A549 (cell line): ENCODE data around the gene AUTS2. TPM values are rescaled to one million over a fixed set of nuclear protein-coding genes. Genes with fewer than 3 reads are reported as not detected.

ENCODE experiments used
- ATAC-seq, 2 experiments: fragments of 200-7000 bp in 1 of 2; fragments of >200 bp in 1 of 2; cut with Nextera tagmentation in 1 of 2; cut with Tn5 transposase in 1 of 2; 3 replicates each; pipeline versions ENCODE4 v1.8.0 to v1.9.1; 2018 to 2020; ENCODE audit warnings: mild to moderate bottlenecking in 1 of 2, moderate library complexity in 1 of 2
- CTCF ChIA-PET: fragments of 300-600 bp; sonication (Branson Sonifier 250); formaldehyde crosslinking; extraction: SDS; loops from one replicate; lab custom pipeline; 2021; ENCODE audit warnings: antibody characterized with exemption, inconsistent platforms; lab: Yijun Ruan, JAX
- POLR2A ChIA-PET: fragments of 350-600 bp; formaldehyde crosslinking; extraction: SDS; loops from one replicate; lab custom pipeline; 2021; ENCODE audit warnings: antibody characterized with exemption, inconsistent platforms; lab: Yijun Ruan, JAX
- DNase-seq, 2 experiments: peaks; one replicate each; pipeline versions ENCODE4 v3.0.0 to v3.0.0-alpha.2; 2011 to 2016; ENCODE audit warnings: low read depth in 1 of 2, low spot score in 1 of 2
- FAIRE-seq: peaks from 2 replicates; lab custom pipeline; 2011; peaks lifted over from hg19 to GRCh38; lab: Jason Lieb, UNC
- H3K27ac ChIP-seq, 2 experiments: fragments of >200 bp; sonication (Bioruptor Twin); formaldehyde crosslinking; 3 replicates each; pipeline ENCODE4 v1.5.1; 2016 to 2017
- H3K4me1 ChIP-seq: fragments of >200 bp; sonication (Bioruptor Twin); formaldehyde crosslinking; 3 replicates; pipeline ENCODE4 v1.6.1; 2016
- H3K4me2 ChIP-seq: fragments of >200 bp; sonication (Bioruptor Twin); formaldehyde crosslinking; 3 replicates; pipeline ENCODE4 v1.6.1; 2016
- H3K4me3 ChIP-seq: fragments of >200 bp; sonication (Bioruptor Twin); formaldehyde crosslinking; 3 replicates; pipeline ENCODE4 v1.5.1; 2016
- H3K9me3 ChIP-seq: fragments of >200 bp; sonication (Bioruptor Twin); formaldehyde crosslinking; 3 replicates; pipeline ENCODE4 v1.6.1; 2016
- BHLHE40 ChIP-seq: IDR thresholded peaks from 2 replicates; pipeline ENCODE4 v1.6.1; 2012; ENCODE audit warnings: low read depth, low read length, inconsistent platforms
- CEBPB ChIP-seq, 2 experiments: fragments of >200 bp in 1 of 2; sonication (Bioruptor Twin) in 1 of 2; formaldehyde crosslinking in 1 of 2; IDR thresholded peaks; 2 replicates each; pipeline ENCODE4 v1.6.1; 2012 to 2016
- CHD4 ChIP-seq: fragments of 200-600 bp; sonication (generic); IDR thresholded peaks from 2 replicates; pipeline ENCODE4 v1.6.1; 2016; ENCODE audit warnings: antibody characterized with exemption, mild to moderate bottlenecking, borderline replicate concordance
- EP300 ChIP-seq, 2 experiments: fragments of >200 bp; sonication (Bioruptor Twin); formaldehyde crosslinking; IDR thresholded peaks; 2 replicates in 1 of 2; 3 replicates in 1 of 2; pipeline ENCODE4 v1.6.1; 2016 to 2017
- ESRRA ChIP-seq: fragments of 150-350 bp; IDR thresholded peaks from 2 replicates; pipeline ENCODE4 v1.6.1; 2014; ENCODE audit warnings: mild to moderate bottlenecking, low read length, borderline replicate concordance
- FOXS1 ChIP-seq: fragments of 250-450 bp; sonication (Bioruptor Pico); IDR thresholded peaks from 2 replicates; pipeline ENCODE4 v1.5.0; 2020; ENCODE audit warnings: mild to moderate bottlenecking, moderate library complexity
- HOXB13 ChIP-seq: fragments of 250-450 bp; sonication (Bioruptor Pico); IDR thresholded peaks from 2 replicates; pipeline ENCODE4 v1.5.0; 2020; ENCODE audit warnings: low read depth, mild to moderate bottlenecking, moderate library complexity
- MAFK ChIP-seq: fragments of 450-650 bp; IDR thresholded peaks from 2 replicates; pipeline ENCODE4 v1.6.1; 2014; ENCODE audit not compliant: partially characterized antibody
- MAZ ChIP-seq: fragments of 150-350 bp; IDR thresholded peaks from 2 replicates; pipeline ENCODE4 v1.6.1; 2014; ENCODE audit warnings: antibody characterized with exemption, low read depth, low read length, borderline replicate concordance
- NPAS2 ChIP-seq: fragments of 250-450 bp; sonication (Bioruptor Pico); IDR thresholded peaks from 2 replicates; pipeline ENCODE4 v1.8.0; 2022; ENCODE audit warnings: mild to moderate bottlenecking, moderate library complexity, borderline replicate concordance
- NR3C1 ChIP-seq: fragments of >200 bp; sonication (Bioruptor Twin); formaldehyde crosslinking; IDR thresholded peaks from 3 replicates; pipeline ENCODE4 v1.6.1; 2017
- PBX3 ChIP-seq: IDR thresholded peaks from 2 replicates; pipeline ENCODE4 v1.6.1; 2012
- TP53 ChIP-seq: fragments of 250-450 bp; sonication (Bioruptor Pico); IDR thresholded peaks from 2 replicates; pipeline ENCODE4 v1.5.0; 2021; ENCODE audit warnings: mild to moderate bottlenecking, moderate library complexity
- ZSCAN20 ChIP-seq: fragments of 250-450 bp; sonication (Bioruptor Pico); IDR thresholded peaks from 2 replicates; pipeline ENCODE4 v1.8.0; 2022; ENCODE audit warnings: mild to moderate bottlenecking, moderate library complexity
- WGBS: methylation state at CpG from one replicate; pipeline ENCODE4 v1.1.6; 2017; ENCODE audit errors: missing lambda C conversion rate; 5-methylcytosine and 5-hydroxymethylcytosine counted together
- polyA plus RNA-seq, 4 experiments: library from polyadenylated mRNA; depleted of rRNA in 3 of 4; stranded (reverse); fragments of >200 nt; fragmentation: RNase III in 1 of 4; extraction: RNeasy Plus Mini Kit Qiagen cat#74134 plus additional on column Dnase treatment in 1 of 4; gene quantifications; 2 replicates in 3 of 4; 3 replicates in 1 of 4; pipeline ENCODE4 v1.2.3, GENCODE V29; 2011 to 2017
- TF ChIP-seq, protein P1 (sequence below): fragments of >200 bp; sonication (Bioruptor Twin); formaldehyde crosslinking; IDR thresholded peaks from 3 replicates; pipeline ENCODE4 v1.6.1; 2016
- TF ChIP-seq, protein P2 (sequence below): fragments of 250-450 bp; sonication (Bioruptor Pico); IDR thresholded peaks from 2 replicates; pipeline ENCODE4 v1.5.0; 2020; ENCODE audit warnings: low read depth, mild to moderate bottlenecking, moderate library complexity
- TF ChIP-seq, protein P3 (sequence below): fragments of >200 bp; sonication (Bioruptor Twin); formaldehyde crosslinking; IDR thresholded peaks from 2 replicates; pipeline ENCODE4 v1.6.1; 2016

AUTS2 gene
- polyA plus RNA-seq, 2 of the 4 experiments (the other 2 are of a cell fraction), result 1.6 to 3.6 TPM

DNA sequence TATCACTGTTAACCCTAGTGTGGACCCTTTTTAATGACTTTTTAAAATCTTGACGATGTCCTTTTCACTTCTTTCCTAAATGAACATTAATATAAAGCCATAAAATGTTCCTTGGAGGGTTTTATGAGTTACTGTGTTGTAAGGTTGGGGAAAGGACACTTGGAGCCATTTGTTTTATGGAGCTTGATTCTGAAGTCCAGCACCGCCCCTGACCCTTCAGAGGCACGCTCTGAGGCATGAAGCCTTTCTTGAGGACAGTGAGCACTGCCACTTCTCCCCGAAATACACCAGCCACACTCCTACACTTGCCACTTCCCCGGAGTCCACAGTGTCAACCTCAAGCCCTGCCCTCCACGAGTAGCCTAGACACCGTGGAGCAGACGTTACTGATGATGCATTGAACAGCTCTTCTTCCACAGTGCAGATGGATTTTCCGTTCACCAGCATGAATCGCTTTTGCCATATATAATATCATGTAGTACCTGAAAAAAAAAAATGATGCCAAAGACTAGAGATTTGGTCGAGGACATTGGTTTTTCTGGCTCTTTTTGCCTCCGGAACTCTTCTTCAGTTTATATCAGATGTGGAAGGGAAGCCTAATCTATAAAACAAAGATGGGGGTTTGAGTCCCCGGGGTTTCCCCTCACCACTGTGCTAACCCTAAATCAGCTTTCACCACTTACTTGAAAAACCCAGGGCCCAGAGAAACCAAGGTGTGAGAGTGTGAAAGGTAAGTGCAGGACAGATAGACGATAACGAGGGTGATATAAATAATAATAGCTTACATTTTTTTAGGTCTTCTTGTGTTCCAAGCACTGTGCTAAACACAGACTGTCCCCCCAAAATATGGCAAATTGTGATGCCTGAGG is 881.1 kb downstream of the AUTS2 start:
- no peak for ATAC-seq
- DNase-seq, result no peak
- H3K4me2 ChIP-seq, result no peak overlapping the region
- 0 out of 3 replicates have a peak, but pooled peaks cover 5% of the 10 kb centered on the region for H3K4me1 ChIP-seq
- 0 out of 3 replicates have a peak, but pooled peaks cover 3% of the 10 kb centered on the region for H3K9me3 ChIP-seq
- H3K27ac ChIP-seq, result no peak overlapping the region
- TF ChIP-seq PBX3 (no peak), TP53 (no peak), HOXB13 (CRISPR knock-in tag) (no peak), CEBPB (IDR thresholded peaks at IDR 0.05) (no peak), BHLHE40 (no peak)
- 20% methylated on average over 15 of the region's 15 CpGs for WGBS
- ChIA-PET CTCF (no interaction called here), POLR2A (interaction anchor here (0.6 kb wide), 1 partner anchor 150 kb away, joined by 3 read pairs; no protein-coding TSS in a partner anchor)
- no peak for FAIRE-seq
- H3K4me3 ChIP-seq, result no peak overlapping the region

- TF ChIP-seq MAFK (peak; percentile 67), NPAS2 (CRISPR knock-in tag) (no peak)
- POLR2A ChIA-PET, result no interaction called here
- Histone ChIP-seq H3K4me3 (no peak overlapping the region), H3K9me3 (0 out of 3 replicates have a peak, but pooled peaks cover 3% of the 10 kb centered on the region), H3K4me1 (0 out of 3 replicates have a peak, but pooled peaks cover 5% of the 10 kb centered on the region), H3K27ac (no peak overlapping the region), H3K4me2 (no peak overlapping the region)
- CTCF ChIA-PET, result no interaction called here
- FAIRE-seq (no peak), DNase-seq (no peak), ATAC-seq (no peak)
- 23% methylated on average over 8 of the region's 8 CpGs for WGBS
These were observed 882.8 kb downstream of the AUTS2 start for GRCh38 chr7:70480927-70481569.

- no peak overlapping the region for H3K27ac ChIP-seq
- POLR2A ChIA-PET, result no interaction called here
- no peak for FAIRE-seq
These were observed 883.4 kb downstream of the AUTS2 start for GRCh38 chr7:70481570-70482123.

More at GRCh38 chr7:70481570-70482123, 883.4 kb downstream of the AUTS2 start:
- TF ChIP-seq, protein P1, sequence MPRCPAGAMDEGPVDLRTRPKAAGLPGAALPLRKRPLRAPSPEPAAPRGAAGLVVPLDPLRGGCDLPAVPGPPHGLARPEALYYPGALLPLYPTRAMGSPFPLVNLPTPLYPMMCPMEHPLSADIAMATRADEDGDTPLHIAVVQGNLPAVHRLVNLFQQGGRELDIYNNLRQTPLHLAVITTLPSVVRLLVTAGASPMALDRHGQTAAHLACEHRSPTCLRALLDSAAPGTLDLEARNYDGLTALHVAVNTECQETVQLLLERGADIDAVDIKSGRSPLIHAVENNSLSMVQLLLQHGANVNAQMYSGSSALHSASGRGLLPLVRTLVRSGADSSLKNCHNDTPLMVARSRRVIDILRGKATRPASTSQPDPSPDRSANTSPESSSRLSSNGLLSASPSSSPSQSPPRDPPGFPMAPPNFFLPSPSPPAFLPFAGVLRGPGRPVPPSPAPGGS, result no peak
- no peak for TF ChIP-seq NR3C1
- TF ChIP-seq FOXS1, result no peak
- no peak for TF ChIP-seq MAZ
- TF ChIP-seq EP300 (IDR thresholded peaks at IDR 0.05), result no peak
- no peak for TF ChIP-seq CHD4
- no peak for TF ChIP-seq ZSCAN20
- TF ChIP-seq, protein P2, sequence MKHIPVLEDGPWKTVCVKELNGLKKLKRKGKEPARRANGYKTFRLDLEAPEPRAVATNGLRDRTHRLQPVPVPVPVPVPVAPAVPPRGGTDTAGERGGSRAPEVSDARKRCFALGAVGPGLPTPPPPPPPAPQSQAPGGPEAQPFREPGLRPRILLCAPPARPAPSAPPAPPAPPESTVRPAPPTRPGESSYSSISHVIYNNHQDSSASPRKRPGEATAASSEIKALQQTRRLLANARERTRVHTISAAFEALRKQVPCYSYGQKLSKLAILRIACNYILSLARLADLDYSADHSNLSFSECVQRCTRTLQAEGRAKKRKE, result no peak
- no peak for TF ChIP-seq ESRRA
- TF ChIP-seq, protein P3, sequence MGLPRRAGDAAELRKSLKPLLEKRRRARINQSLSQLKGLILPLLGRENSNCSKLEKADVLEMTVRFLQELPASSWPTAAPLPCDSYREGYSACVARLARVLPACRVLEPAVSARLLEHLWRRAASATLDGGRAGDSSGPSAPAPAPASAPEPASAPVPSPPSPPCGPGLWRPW, result no peak
- H3K4me1 ChIP-seq, result 0 out of 3 replicates have a peak, but pooled peaks cover 5% of the 10 kb centered on the region
- no peak for ATAC-seq
- no peak overlapping the region for H3K4me3 ChIP-seq
- WGBS, result 16% methylated on average over 8 of the region's 8 CpGs
- CTCF ChIA-PET, result no interaction called here
- no peak for DNase-seq
- 0 out of 3 replicates have a peak, but pooled peaks cover 3% of the 10 kb centered on the region for H3K9me3 ChIP-seq
- no peak overlapping the region for H3K4me2 ChIP-seq
